ENCODE results near the gene C22orf23. TPM values are rescaled to one million over a fixed set of nuclear protein-coding genes. Genes with fewer than 3 reads are reported as not detected.
"Not testable (repeated sequence)": the region's sequence is repeated elsewhere in the genome, so short reads cannot be mapped to it uniquely, and the experiment has no call there.

C22orf23 gene
- total RNA-seq, 2 donors from 2014 or later: 0.33 TPM; not detected in 1

DNA sequence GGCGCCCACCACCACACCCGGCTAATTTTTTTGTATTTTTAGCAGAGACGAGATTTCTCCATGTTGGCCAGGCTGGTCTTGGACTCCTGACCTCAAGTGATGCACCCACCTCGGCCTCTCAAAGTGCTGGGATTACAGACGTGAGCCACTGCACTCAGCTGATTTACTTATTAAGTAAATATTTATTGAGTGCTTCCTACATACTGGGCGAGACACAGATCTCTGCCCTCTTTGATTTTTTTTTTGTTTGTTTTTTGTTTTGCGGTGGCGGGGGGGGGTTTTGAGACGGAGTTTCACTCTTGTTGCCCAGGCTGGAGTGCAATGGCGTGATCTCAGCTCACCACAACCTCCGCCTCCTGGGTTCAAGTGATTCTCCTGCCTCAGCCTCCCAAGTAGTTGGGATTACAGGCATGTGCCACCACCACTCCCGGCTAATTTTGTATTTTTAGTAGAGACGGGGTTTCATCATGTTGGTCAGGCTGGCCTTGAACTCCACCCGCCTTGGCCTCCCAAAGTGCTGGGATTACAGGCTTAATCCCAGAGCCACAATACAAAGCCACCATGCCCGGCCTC, 2.5 kb upstream of the C22orf23 start:
- H3K27me3 Mint-ChIP-seq; ATAC-seq; H3K9me3 Mint-ChIP-seq; DNase-seq (ENCODE audit: low spot score); H3K4me3 Mint-ChIP-seq; H3K27ac Mint-ChIP-seq: not testable (repeated sequence)
- peaks cover 35% of the 10 kb centered on the region for H3K36me3 Mint-ChIP-seq
- peaks cover 33 to 34% of the 10 kb centered on the region in 2 donors for H3K4me1 Mint-ChIP-seq (ENCODE audit: low read depth in 2 of 2)

DNA sequence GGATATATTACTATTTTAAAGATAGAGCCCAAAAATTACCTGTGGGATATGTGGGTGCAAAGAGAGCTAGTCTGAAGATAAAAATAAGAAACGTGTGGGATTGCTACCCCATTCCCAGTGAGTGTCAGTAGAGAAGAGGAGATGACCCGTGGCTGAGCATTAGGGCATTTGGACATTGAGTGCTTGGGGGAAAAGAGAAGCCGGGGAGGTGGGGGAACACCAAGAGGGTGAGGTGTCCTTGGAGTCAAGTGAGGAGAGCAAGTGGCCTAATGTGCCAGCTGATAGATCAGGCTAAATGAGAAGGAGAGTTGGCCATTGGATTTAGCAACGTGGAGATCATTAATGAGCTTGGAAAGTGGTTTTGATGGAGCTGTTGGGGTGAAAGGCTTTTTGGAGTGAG, 1.3 kb upstream of the C22orf23 start:
- peaks cover 33 to 34% of the 10 kb centered on the region in 2 donors for H3K4me1 Mint-ChIP-seq (ENCODE audit: low read depth in 2 of 2)
- H3K4me3 Mint-ChIP-seq: peak overlapping the region; percentile 98
- H3K27me3 Mint-ChIP-seq: peaks cover 0 to 7% of the 10 kb centered on the region in 2 donors
- no peaks in the 10 kb centered on the region for H3K9me3 Mint-ChIP-seq
- DNase-seq (ENCODE audit: low spot score) (no peak), ATAC-seq (no peak)
- peak overlapping the region; percentile 0 to 90 for H3K27ac Mint-ChIP-seq
- H3K36me3 Mint-ChIP-seq: peaks cover 34% of the 10 kb centered on the region

DNA sequence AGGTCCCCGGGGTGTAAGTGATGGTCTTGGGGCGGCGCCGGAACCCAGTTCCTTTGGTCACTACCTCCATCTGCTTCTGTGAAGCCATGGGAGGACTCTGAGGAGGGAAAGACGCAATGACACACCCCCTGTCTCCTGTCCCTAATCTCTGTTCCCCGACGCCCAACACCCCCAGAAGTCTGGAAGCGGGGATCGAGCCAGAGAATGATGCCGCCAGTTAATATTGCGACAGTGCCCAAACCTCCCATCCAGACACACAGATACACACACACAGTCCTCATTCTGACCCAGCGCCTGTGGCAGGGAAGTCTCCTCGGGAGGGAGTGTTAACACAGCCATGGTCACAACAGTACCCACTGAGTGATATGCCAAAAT, 352 bp downstream of the C22orf23 start:
- H3K9me3 Mint-ChIP-seq: no peaks in the 10 kb centered on the region
- peak overlapping the region; percentile 98 for H3K4me3 Mint-ChIP-seq
- H3K27me3 Mint-ChIP-seq: peaks cover 0 to 7% of the 10 kb centered on the region in 2 donors
- peaks cover 19% of the 10 kb centered on the region for H3K36me3 Mint-ChIP-seq
- peaks cover 30 to 33% of the 10 kb centered on the region in 2 donors for H3K4me1 Mint-ChIP-seq (ENCODE audit: low read depth in 2 of 2)
- peak overlapping the region; percentile 72 to 90 for H3K27ac Mint-ChIP-seq
- ATAC-seq (peak in 1 of 2 donors; percentile 51), DNase-seq (ENCODE audit: low spot score) (no peak)

DNA sequence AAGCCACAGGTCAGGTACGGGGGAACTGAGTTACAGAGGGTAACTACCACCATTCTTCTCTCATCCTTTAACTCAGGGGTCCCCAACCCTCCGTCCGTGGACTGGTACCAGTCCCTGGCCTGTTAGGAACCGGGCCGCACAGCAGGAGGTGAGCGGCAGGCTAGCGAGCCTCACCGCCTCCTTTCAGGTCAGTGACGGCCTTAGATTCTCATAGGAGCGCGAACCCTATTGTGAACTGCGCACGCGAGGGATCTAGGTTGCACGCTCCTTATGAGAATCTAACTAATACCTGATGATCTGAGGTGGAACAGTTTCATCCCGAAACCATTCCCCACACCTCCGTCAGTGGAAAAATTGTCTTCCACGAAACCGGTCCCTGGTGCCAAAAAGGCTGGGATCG, 772 bp downstream of the C22orf23 start:
- ATAC-seq; H3K27me3 Mint-ChIP-seq; H3K9me3 Mint-ChIP-seq; DNase-seq (ENCODE audit: low spot score): not testable (repeated sequence)
- Mint-ChIP-seq H3K4me3 (peak overlapping the region; percentile 98), H3K36me3 (peaks cover 15% of the 10 kb centered on the region), H3K27ac (peak overlapping the region in 1 of 2 donors; percentile 90), H3K4me1 (ENCODE audit: low read depth in 2 of 2) (peaks cover 27 to 29% of the 10 kb centered on the region in 2 donors)

DNA sequence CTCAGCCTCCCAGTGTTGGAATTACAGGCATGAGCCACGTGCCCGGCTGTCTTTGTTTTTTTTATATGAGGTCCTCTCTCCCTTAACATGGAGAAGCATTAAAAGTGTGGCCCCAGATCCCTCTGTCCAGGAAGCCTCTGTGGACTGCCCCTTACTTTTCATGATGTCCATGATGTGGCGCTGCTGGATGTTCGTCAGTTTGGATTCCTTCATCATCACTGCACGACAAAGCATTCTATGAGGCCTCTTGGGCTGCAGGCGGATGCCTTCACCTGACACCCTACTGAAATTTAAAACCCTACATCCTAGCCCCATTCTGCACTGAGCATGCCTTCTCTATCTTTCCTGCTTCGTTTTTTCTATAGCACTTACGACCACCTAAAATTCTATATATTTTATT, 2.1 kb downstream of the C22orf23 start:
- no peak overlapping the region for H3K4me3 Mint-ChIP-seq
- H3K27ac Mint-ChIP-seq: no peak overlapping the region
- peaks cover 0 to 7% of the 10 kb centered on the region in 2 donors for H3K27me3 Mint-ChIP-seq
- no peak for DNase-seq (ENCODE audit: low spot score)
- ATAC-seq: no peak
- peaks cover 5% of the 10 kb centered on the region for H3K36me3 Mint-ChIP-seq
- H3K9me3 Mint-ChIP-seq: no peaks in the 10 kb centered on the region
- H3K4me1 Mint-ChIP-seq (ENCODE audit: low read depth in 2 of 2): peaks cover 20 to 21% of the 10 kb centered on the region in 2 donors

DNA sequence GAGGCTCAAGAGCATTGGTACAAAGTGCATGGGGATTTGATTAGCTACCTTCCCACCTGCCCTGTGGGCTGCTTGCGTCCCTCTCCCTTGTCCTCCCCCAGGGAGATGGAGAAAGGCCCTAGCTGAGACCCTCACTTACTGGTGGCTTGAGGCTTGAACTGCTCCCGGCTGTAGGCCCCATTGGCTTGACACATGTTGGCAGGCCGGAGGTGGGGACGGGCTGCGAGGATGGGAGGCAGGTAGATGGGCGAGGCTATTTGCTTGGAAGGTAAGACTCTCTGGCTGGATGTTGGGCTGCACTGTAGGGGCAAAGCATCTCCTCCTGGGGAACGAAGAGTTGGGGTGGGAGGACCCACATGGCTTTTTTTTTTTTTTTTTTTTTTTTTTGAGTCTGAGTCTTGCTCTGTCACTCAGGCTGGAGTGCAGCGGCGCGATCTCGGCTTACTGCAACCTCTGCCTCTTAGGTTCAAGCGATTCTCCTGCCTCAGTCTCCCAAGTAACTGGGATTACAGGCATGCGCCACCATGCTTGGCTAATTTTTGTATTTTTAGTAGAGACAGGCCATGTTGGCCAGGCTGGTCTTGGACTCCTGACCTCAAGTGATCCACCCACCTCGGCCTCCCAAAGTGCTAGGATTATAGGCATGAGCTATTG, 6.1 kb downstream of the C22orf23 start:
- not testable (repeated sequence) for H3K27ac Mint-ChIP-seq; H3K9me3 Mint-ChIP-seq; DNase-seq (ENCODE audit: low spot score); H3K27me3 Mint-ChIP-seq; H3K4me1 Mint-ChIP-seq (ENCODE audit: low read depth in 2 of 2); H3K4me3 Mint-ChIP-seq; H3K36me3 Mint-ChIP-seq; ATAC-seq

DNA sequence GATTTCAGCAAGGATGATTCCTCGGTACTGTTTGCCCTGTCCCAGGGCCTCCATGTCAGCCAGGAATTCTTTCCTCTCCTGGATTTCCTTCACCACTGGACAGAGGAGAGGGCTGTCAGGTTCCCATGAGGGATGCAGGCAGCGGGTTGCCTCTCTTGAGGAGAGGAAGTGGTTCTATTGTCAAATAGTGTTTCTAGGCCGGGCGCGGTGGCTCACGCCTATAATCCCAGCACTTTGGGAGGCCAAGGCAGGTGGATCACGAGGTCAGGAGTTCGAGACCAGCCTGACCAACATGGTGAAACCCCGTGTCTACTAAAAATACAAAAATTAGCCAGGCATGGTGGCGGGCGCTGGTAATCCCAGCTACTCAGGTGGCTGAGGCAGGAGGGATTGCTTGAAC, 9.0 kb downstream of the C22orf23 start:
- not testable (repeated sequence) for H3K36me3 Mint-ChIP-seq; H3K27me3 Mint-ChIP-seq; DNase-seq (ENCODE audit: low spot score); H3K4me1 Mint-ChIP-seq (ENCODE audit: low read depth in 2 of 2); H3K27ac Mint-ChIP-seq; H3K9me3 Mint-ChIP-seq; ATAC-seq; H3K4me3 Mint-ChIP-seq

DNA sequence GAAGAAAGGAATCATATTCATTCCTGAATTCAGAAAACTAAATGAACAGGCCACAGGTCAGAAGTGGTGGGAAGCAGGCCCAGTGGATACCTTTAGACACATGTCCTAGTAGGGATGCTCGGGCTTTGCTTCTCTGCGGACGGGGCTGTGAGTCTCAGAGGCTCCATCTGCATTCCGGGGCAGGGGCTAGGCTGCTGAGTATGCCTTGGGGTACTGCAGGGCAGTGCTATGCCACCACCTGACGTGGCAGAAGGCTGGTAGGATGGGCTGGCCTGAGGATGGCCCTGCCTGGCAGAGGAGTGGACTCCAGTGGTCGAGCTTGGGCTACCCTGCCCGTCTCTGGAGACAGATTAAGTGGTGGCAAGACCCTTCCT, 9.6 kb downstream of the C22orf23 start:
- H3K27ac Mint-ChIP-seq: no peak overlapping the region
- H3K9me3 Mint-ChIP-seq: no peaks in the 10 kb centered on the region
- H3K4me3 Mint-ChIP-seq: no peak overlapping the region
- DNase-seq (ENCODE audit: low spot score): no peak
- no peaks in the 10 kb centered on the region for H3K36me3 Mint-ChIP-seq
- no peak for ATAC-seq
- no peaks in the 10 kb centered on the region for H3K27me3 Mint-ChIP-seq
- peaks cover 0 to 4% of the 10 kb centered on the region in 2 donors for H3K4me1 Mint-ChIP-seq (ENCODE audit: low read depth in 2 of 2)

DNA sequence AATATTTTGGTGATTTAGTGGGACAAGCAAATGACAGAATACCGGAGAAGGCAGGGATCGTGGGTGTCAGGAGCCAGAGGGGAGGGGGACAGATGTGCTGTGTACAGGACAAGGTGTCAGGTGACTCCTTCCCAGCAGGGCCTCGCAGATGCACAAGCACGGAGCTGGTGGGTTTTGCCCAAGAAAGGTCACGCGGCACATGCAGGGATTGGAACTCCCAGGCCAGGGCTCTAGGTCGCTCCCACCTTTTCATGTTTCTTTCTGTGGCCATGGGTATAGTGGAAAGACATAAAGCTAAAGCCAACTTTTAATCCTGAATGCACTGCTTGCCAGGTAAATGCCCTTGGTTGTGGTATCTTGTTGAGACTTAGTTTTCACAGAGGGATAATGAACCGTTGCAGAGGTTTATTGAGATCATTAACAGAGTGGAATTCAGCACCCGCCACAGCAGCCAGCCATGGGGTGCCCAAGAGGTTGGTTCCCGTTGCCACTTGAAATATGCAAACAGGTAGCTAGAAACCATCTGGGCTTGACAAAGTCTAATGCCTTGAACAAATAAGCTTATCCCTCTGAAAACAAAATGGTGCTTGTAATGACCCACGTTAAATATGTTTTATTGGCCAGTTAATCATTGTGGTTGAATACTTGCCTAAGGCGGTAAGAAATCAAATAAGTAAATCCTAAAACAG, 10.1 kb downstream of the C22orf23 start:
- no peak for DNase-seq (ENCODE audit: low spot score)
- H3K36me3 Mint-ChIP-seq: no peaks in the 10 kb centered on the region
- ATAC-seq: no peak
- H3K27ac Mint-ChIP-seq: no peak overlapping the region
- peaks cover 0 to 4% of the 10 kb centered on the region in 2 donors for H3K4me1 Mint-ChIP-seq (ENCODE audit: low read depth in 2 of 2)
- no peaks in the 10 kb centered on the region for H3K9me3 Mint-ChIP-seq
- no peaks in the 10 kb centered on the region for H3K27me3 Mint-ChIP-seq
- no peak overlapping the region for H3K4me3 Mint-ChIP-seq

DNA sequence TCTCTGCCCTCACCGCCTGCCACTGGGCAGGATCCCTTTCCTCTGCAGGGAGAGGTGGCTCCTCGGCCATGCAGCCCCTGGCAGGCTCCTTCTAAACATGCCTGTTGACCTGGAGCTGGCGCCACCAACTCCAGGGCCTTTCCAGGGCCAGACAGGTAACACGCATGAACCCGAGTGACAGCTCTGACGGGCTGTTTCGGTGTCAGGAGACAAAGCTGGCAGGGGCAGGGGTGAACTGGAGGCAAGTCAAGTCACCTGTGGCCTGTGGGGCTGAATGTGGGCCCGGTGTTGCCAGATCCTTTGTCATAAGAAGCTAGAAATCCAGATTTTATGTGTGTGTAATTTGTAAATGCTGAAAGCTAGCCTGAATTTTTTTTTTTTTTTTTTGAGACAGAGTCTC, 11.3 kb downstream of the C22orf23 start:
- no peak overlapping the region for H3K4me3 Mint-ChIP-seq
- peaks cover 0 to 4% of the 10 kb centered on the region in 2 donors for H3K4me1 Mint-ChIP-seq (ENCODE audit: low read depth in 2 of 2)
- no peak for DNase-seq (ENCODE audit: low spot score)
- H3K9me3 Mint-ChIP-seq: no peaks in the 10 kb centered on the region
- no peak overlapping the region for H3K27ac Mint-ChIP-seq
- no peaks in the 10 kb centered on the region for H3K36me3 Mint-ChIP-seq
- no peak for ATAC-seq
- H3K27me3 Mint-ChIP-seq: no peaks in the 10 kb centered on the region

DNA sequence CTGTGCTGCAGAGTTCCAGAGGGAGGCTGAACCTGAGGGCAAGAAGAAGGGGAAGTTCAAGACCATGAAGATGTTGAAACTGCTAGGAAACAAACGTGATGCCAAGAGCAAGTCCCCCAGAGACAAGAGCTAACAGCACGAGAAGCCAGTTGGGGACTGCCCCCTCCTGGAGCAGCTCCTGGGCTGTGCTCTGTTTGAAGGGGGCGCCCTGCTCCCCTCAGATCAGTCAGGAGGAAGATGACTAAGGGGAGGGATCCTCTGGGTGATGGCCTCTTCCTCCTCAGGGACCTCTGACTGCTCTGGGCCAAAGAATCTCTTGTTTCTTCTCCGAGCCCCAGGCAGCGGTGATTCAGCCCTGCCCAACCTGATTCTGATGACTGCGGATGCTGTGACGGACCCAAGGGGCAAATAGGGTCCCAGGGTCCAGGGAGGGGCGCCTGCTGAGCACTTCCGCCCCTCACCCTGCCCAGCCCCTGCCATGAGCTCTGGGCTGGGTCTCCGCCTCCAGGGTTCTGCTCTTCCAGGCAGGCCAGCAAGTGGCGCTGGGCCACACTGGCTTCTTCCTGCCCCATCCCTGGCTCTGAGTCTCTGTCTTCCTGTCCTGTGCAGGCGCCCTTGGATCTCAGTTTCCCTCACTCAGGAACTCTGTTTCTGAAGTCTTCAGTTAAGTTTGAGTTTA, 12.6 kb downstream of the C22orf23 start:
- peaks cover 0 to 4% of the 10 kb centered on the region in 2 donors for H3K4me1 Mint-ChIP-seq (ENCODE audit: low read depth in 2 of 2)
- ATAC-seq (peak in 1 of 2 donors; percentile 37), DNase-seq (ENCODE audit: low spot score) (no peak)
- no peak overlapping the region for H3K4me3 Mint-ChIP-seq
- no peak overlapping the region for H3K27ac Mint-ChIP-seq
- no peaks in the 10 kb centered on the region for H3K9me3 Mint-ChIP-seq
- H3K36me3 Mint-ChIP-seq: no peaks in the 10 kb centered on the region
- no peaks in the 10 kb centered on the region for H3K27me3 Mint-ChIP-seq

DNA sequence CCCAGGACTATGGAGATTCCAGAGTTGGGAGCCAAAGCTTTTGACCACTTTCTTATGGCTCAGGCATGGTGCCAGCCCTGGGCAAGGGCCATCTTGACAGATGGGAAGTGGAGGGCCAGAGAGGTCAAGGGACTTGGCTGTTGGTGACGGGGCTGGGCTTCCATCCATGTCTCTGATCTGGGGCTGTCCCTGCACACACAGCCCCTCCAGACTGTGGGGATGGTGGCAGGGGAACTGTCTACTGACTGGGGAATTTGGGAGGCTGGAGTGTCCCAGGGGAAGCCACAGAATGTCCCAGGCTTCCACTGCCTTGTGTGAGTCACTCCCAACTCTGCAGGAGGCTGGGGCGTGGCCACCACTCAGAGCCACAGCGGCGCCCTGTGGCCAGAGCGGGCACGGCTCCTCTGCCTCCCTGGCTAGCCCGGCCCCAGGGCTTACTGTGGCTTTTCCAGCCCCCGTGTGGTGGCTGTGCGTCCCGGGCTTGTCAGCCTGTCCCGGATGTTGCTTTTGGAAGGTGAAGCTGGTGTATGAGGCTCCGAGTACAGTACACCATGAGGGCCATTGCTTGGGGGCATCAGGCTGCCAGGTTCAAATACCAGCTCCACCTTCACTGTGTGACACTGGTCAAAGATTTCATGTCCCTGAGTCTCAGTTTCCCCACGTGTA, 19.6 kb downstream of the C22orf23 start:
- ATAC-seq (peak; percentile 97), DNase-seq (ENCODE audit: low spot score) (peak; percentile 87)
- Mint-ChIP-seq H3K4me1 (ENCODE audit: low read depth in 2 of 2) (peaks cover 0 to 10% of the 10 kb centered on the region in 2 donors), H3K4me3 (no peak overlapping the region), H3K27ac (peak overlapping the region in 1 of 2 donors; percentile 45), H3K27me3 (no peaks in the 10 kb centered on the region), H3K9me3 (no peaks in the 10 kb centered on the region), H3K36me3 (no peaks in the 10 kb centered on the region)

DNA sequence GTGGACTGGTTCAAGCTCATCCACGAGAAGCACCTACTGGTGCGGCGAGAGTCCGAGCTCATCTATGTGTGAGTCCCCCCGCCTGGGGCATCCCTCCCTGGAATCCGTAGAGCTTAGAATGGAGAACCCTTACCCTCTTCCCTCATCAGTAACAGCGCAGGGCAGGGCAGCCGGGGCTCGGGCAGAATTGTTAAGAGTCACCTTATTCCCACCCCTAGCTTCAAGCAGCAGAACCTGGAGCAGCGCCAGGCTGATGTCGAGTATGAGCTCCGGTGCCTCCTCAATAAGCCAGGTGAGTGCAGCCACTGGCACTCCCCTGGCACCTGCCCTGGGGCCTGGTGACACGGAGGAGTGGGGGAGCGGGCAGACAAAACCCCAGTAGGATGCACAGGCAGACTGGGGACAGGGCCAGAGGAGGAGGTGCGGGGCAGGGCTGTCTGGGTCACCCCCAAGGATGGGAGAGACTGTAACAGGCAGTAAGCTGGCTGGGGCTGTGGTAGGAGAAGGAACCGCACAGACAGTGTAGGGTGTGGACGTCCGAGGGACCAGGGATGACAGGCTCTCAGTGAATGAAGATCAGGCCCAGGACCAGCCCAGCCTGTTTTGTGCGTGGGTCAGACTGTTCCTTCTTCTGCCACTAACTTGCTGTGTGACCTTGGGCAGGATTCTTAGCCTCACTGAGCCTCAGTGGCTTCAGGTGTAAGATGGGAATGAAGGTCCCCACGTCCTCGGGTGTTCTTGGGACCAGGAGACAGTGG, 20.4 kb downstream of the C22orf23 start:
- Mint-ChIP-seq H3K4me3 (no peak overlapping the region), H3K36me3 (no peaks in the 10 kb centered on the region), H3K27me3 (no peaks in the 10 kb centered on the region), H3K27ac (peak overlapping the region in 1 of 2 donors; percentile 45), H3K9me3 (no peaks in the 10 kb centered on the region), H3K4me1 (ENCODE audit: low read depth in 2 of 2) (peaks cover 0 to 10% of the 10 kb centered on the region in 2 donors)
- ATAC-seq (no peak), DNase-seq (ENCODE audit: low spot score) (no peak)
